Activated CD8-positive, alpha-beta memory T cell treated with anti-CD3 and anti-CD28 coated beads, Interleukin-2, amount 50 U/mL, for 4 hours (primary cell): ENCODE data around the gene CENPO.

ENCODE experiments used
- DNase-seq: peaks from one replicate; pipeline ENCODE4 v3.0.0-alpha.2; 2020

Gene CENPO

DNA sequence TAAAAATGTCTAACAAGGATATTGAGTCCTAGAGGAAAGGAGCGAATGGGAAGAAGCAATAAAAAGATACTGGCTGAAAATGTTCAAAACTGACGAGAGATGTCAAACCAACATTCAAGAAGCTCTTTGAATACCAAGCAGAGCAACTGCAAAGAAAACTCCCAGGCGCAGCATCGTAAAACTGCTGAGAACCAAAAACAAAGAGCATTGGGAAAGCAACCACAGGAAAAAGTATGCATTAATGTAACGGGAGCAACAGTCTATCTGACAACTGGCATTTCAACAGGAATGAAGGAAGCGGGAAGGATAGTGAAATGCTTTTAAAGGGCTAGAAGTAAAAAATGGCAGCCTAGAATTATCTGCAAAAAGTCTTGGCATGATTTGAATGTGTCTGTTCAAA is 73.7 kb downstream of the CENPO start:
- no peak for DNase-seq

- DNase-seq: no peak
These were observed 77.2 kb downstream of the CENPO start for GRCh38 chr2:24870440-24870839.

DNA sequence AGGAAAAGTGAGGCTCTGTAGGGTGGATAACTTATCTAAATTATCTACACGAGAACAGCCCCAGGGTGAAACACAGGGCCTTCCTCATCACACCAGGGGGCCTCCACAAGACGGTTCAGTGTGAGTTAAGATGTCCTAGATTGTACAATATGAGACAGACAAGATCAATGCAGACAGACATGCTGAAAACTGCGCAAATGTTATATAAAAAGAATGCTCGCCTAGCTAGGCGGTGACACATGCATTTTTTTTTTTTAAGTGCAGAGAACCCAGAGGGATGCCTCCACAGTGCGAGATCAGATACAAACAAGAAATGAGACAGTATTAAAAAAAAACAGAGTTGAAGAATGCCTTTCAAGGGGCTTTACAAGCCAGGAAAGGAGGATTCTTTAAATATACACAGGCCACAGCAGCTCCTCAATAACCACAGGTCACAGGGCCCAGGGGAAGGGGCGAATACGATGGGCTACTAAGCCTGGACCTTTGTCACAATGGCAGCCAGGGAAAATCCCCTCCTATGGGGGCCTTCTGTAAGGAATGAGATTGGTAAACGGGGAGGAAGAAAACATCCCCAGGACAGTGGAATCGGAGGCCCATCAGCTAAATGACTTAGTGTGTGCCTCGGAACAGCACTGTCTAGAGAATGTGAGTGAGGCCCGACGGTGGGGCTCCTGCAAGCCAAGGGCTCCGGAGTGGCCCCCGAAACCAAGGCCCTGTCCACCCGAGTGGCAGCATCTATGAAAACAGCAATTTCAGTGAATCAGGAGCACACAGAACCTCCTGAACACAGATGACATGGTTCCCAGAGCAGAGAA is 77.9 kb downstream of the CENPO start:
- DNase-seq: no peak

GRCh38 chr2:24871852-24872333 is 78.7 kb downstream of the CENPO start:
- DNase-seq: no peak
